GM23338 (cell line): ENCODE data around the gene GLIS2. TPM values are rescaled to one million over a fixed set of nuclear protein-coding genes. Genes with fewer than 3 reads are reported as not detected.

Experiments
- ATAC-seq: fragments of 200-7000 bp; cut with Tn5 transposase; 3 replicates; pipeline ENCODE4 v1.9.1; 2020
- DNase-seq: peaks from one replicate; pipeline ENCODE4 v3.0.0-alpha.2; 2015; ENCODE audit warnings: low spot score
- H2AFZ ChIP-seq: fragments of 200-600 bp; sonication (generic); 2 replicates; pipeline ENCODE4 v1.8.0; 2016; ENCODE audit warnings: antibody characterized with exemption, mild to moderate bottlenecking, moderate library complexity
- H3F3A ChIP-seq: fragments of 200-600 bp; sonication (generic); replicated peaks from 2 replicates; pipeline ENCODE4 v1.8.0; 2017; ENCODE audit warnings: antibody characterized with exemption, mixed run types, low read depth
- H3K27ac ChIP-seq: fragments of 200-600 bp; sonication (generic); 2 replicates; pipeline ENCODE4 v1.6.1; 2016; ENCODE audit warnings: low read depth
- H3K27me3 ChIP-seq: fragments of 200-600 bp; sonication (generic); 2 replicates; pipeline ENCODE4 v1.8.0; 2016; ENCODE audit warnings: mild to moderate bottlenecking, mixed run types, moderate library complexity; ENCODE audit not compliant: insufficient read depth
- H3K36me3 ChIP-seq: fragments of 200-600 bp; sonication (generic); 2 replicates; pipeline ENCODE4 v1.8.0; 2016; ENCODE audit warnings: mild to moderate bottlenecking; ENCODE audit not compliant: insufficient read depth
- H3K4me1 ChIP-seq: fragments of 200-600 bp; sonication (generic); 2 replicates; pipeline ENCODE4 v1.8.0; 2016; ENCODE audit warnings: mild to moderate bottlenecking, moderate library complexity; ENCODE audit not compliant: insufficient read depth
- H3K4me2 ChIP-seq: fragments of 200-600 bp; sonication (generic); 2 replicates; pipeline ENCODE4 v1.7.1; 2017; ENCODE audit warnings: mixed run types
- H3K4me3 ChIP-seq: fragments of 200-600 bp; sonication (generic); 2 replicates; pipeline ENCODE4 v1.6.1; 2016; ENCODE audit warnings: mixed run types
- H3K79me2 ChIP-seq: fragments of 200-600 bp; sonication (generic); replicated peaks from 2 replicates; pipeline ENCODE4 v1.8.0; 2017; ENCODE audit warnings: mild to moderate bottlenecking; ENCODE audit not compliant: insufficient read depth
- H3K9me2 ChIP-seq: fragments of 200-600 bp; sonication (generic); 2 replicates; pipeline ENCODE4 v1.8.0; 2017; ENCODE audit not compliant: insufficient read depth
- H4K20me1 ChIP-seq: fragments of 200-600 bp; sonication (generic); replicated peaks from 2 replicates; pipeline ENCODE4 v1.8.0; 2017; ENCODE audit warnings: mild to moderate bottlenecking; ENCODE audit not compliant: insufficient read depth
- H3K27ac Mint-ChIP-seq: 2 replicates; pipeline ENCODE4 v1.8.0; 2020; ENCODE audit warnings: inconsistent platforms, mild to moderate bottlenecking, moderate library complexity, mixed read lengths
- H3K27me3 Mint-ChIP-seq: 3 replicates; pipeline ENCODE4 v1.8.0; 2022; ENCODE audit warnings: low read depth, mild to moderate bottlenecking, moderate library complexity, mixed read lengths, inconsistent platforms; ENCODE audit not compliant: insufficient read depth, poor library complexity
- H3K36me3 Mint-ChIP-seq: 3 replicates; pipeline ENCODE4 v1.8.0; 2021; ENCODE audit warnings: low read depth, mild to moderate bottlenecking, inconsistent platforms, moderate library complexity, mixed read lengths
- H3K4me1 Mint-ChIP-seq: 3 replicates; pipeline ENCODE4 v1.8.0; 2020; ENCODE audit warnings: mild to moderate bottlenecking, inconsistent platforms, mixed read lengths
- H3K4me3 Mint-ChIP-seq: 3 replicates; pipeline ENCODE4 v1.8.0; 2021; ENCODE audit warnings: moderate library complexity, mild to moderate bottlenecking, inconsistent platforms, mixed read lengths
- H3K9me3 Mint-ChIP-seq: 3 replicates; pipeline ENCODE4 v1.8.0; 2020; ENCODE audit warnings: moderate library complexity, mild to moderate bottlenecking, inconsistent platforms, mixed read lengths
- CREB1 ChIP-seq: fragments of 250-450 bp; sonication (Bioruptor Pico); IDR thresholded peaks from 2 replicates; pipeline ENCODE4 v1.5.0; 2020; ENCODE audit warnings: low read depth, mild to moderate bottlenecking, moderate library complexity
- EZH2 ChIP-seq: fragments of 200-600 bp; sonication (generic); IDR thresholded peaks from one replicate; pipeline ENCODE4 v1.8.0; 2017; ENCODE audit warnings: antibody characterized with exemption, mild to moderate bottlenecking, low read depth; ENCODE audit not compliant: unreplicated experiment
- EZH2phosphoT487 ChIP-seq: fragments of 200-600 bp; sonication (generic); IDR thresholded peaks from one replicate; pipeline ENCODE4 v1.8.1; 2018; ENCODE audit warnings: antibody characterized with exemption; ENCODE audit not compliant: unreplicated experiment
- JUNB ChIP-seq: IDR thresholded peaks from one replicate; pipeline ENCODE4 v1.6.1; 2016; ENCODE audit warnings: antibody characterized with exemption; ENCODE audit not compliant: unreplicated experiment
- NANOG ChIP-seq: IDR thresholded peaks from 2 replicates; pipeline ENCODE4 v1.6.1; 2016; ENCODE audit warnings: antibody characterized with exemption, borderline replicate concordance
- POLR2AphosphoS5 ChIP-seq: IDR thresholded peaks from 2 replicates; pipeline ENCODE4 v1.6.1; 2016; ENCODE audit warnings: antibody characterized with exemption, low read depth
- STAT1 ChIP-seq: IDR thresholded peaks from one replicate; pipeline ENCODE4 v1.6.1; 2016; ENCODE audit warnings: antibody characterized with exemption; ENCODE audit not compliant: unreplicated experiment
- ZNF114 ChIP-seq: fragments of 250-450 bp; sonication (Bioruptor Pico); IDR thresholded peaks from 2 replicates; pipeline ENCODE4 v1.5.0; 2020; ENCODE audit warnings: mild to moderate bottlenecking, moderate library complexity
- ZNF331 ChIP-seq: fragments of 250-450 bp; sonication (Bioruptor Pico); IDR thresholded peaks from 2 replicates; pipeline ENCODE4 v1.5.0; 2020; ENCODE audit warnings: low read depth, mild to moderate bottlenecking, moderate library complexity
- polyA plus RNA-seq: library from polyadenylated mRNA; unstranded; fragments of >200 nt; fragmentation: Nextera tagmentation; extraction: Ambion mirVana; gene quantifications from 2 replicates; pipeline ENCODE4 v1.2.1, GENCODE V29; 2016
- total RNA-seq: library from RNA; depleted of rRNA; stranded (reverse); fragments of >200 nt; shearing (Covaris generic); gene quantifications from 2 replicates; pipeline ENCODE4 v1.2.3, GENCODE V29; 2014
- TF ChIP-seq, protein P1 (sequence below): fragments of 250-450 bp; sonication (Bioruptor Pico); IDR thresholded peaks from 2 replicates; pipeline ENCODE4 v1.5.0; 2020; ENCODE audit warnings: mild to moderate bottlenecking, moderate library complexity
- TF ChIP-seq, protein P2 (sequence below): IDR thresholded peaks from one replicate; pipeline ENCODE4 v1.6.1; 2018; ENCODE audit warnings: antibody characterized with exemption; ENCODE audit not compliant: unreplicated experiment
- TF ChIP-seq, protein P3 (sequence below), 2 experiments: fragments of 200-600 bp in 1 of 2; sonication (generic) in 1 of 2; conservative IDR thresholded peaks; 2 replicates each; pipeline versions ENCODE4 v1.5.1 to v1.6.1; 2016 to 2017; ENCODE audit warnings: antibody characterized with exemption in 2 of 2, low read depth in 2 of 2, mild to moderate bottlenecking in 2 of 2, moderate library complexity in 1 of 2
- TF ChIP-seq, protein P4 (sequence below): IDR thresholded peaks from 2 replicates; pipeline ENCODE4 v1.6.1; 2016; ENCODE audit warnings: antibody characterized with exemption

The GLIS2 gene
- total and polyA plus RNA-seq, 2 experiments from 2014 or later: 8.2 to 10.2 TPM

DNA sequence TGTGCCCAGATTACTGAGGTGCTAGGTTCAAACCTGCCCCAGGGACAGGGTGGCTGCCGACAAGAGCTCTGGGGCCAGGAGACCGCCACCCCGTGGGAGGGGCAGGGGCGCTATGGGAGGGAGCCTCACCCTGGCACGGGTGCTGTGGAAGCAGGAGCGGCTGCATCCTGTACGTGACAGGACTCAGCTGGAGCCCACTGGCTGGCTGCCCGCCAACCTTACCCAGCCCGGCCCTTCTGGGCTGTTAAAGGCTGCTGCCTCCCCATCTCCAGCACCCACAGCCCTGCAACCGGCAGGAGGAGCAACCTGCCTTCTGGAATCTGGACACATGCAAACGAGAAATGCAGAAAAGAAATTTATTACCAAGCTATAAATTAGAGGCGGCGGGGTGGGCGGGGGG, 24.0 kb downstream of the GLIS2 start:
- Mint-ChIP-seq H3K36me3 (peaks cover 25% of the 10 kb centered on the region), H3K9me3 (peaks cover 11% of the 10 kb centered on the region), H3K4me1 (peaks cover 2% of the 10 kb centered on the region; the same call in 1 of the 3 replicates), H3K27me3 (peaks cover 28% of the 10 kb centered on the region), H3K4me3 (no peak overlapping the region), H3K27ac (no peak overlapping the region)
- TF ChIP-seq NANOG: no peak
- TF ChIP-seq, protein P1, sequence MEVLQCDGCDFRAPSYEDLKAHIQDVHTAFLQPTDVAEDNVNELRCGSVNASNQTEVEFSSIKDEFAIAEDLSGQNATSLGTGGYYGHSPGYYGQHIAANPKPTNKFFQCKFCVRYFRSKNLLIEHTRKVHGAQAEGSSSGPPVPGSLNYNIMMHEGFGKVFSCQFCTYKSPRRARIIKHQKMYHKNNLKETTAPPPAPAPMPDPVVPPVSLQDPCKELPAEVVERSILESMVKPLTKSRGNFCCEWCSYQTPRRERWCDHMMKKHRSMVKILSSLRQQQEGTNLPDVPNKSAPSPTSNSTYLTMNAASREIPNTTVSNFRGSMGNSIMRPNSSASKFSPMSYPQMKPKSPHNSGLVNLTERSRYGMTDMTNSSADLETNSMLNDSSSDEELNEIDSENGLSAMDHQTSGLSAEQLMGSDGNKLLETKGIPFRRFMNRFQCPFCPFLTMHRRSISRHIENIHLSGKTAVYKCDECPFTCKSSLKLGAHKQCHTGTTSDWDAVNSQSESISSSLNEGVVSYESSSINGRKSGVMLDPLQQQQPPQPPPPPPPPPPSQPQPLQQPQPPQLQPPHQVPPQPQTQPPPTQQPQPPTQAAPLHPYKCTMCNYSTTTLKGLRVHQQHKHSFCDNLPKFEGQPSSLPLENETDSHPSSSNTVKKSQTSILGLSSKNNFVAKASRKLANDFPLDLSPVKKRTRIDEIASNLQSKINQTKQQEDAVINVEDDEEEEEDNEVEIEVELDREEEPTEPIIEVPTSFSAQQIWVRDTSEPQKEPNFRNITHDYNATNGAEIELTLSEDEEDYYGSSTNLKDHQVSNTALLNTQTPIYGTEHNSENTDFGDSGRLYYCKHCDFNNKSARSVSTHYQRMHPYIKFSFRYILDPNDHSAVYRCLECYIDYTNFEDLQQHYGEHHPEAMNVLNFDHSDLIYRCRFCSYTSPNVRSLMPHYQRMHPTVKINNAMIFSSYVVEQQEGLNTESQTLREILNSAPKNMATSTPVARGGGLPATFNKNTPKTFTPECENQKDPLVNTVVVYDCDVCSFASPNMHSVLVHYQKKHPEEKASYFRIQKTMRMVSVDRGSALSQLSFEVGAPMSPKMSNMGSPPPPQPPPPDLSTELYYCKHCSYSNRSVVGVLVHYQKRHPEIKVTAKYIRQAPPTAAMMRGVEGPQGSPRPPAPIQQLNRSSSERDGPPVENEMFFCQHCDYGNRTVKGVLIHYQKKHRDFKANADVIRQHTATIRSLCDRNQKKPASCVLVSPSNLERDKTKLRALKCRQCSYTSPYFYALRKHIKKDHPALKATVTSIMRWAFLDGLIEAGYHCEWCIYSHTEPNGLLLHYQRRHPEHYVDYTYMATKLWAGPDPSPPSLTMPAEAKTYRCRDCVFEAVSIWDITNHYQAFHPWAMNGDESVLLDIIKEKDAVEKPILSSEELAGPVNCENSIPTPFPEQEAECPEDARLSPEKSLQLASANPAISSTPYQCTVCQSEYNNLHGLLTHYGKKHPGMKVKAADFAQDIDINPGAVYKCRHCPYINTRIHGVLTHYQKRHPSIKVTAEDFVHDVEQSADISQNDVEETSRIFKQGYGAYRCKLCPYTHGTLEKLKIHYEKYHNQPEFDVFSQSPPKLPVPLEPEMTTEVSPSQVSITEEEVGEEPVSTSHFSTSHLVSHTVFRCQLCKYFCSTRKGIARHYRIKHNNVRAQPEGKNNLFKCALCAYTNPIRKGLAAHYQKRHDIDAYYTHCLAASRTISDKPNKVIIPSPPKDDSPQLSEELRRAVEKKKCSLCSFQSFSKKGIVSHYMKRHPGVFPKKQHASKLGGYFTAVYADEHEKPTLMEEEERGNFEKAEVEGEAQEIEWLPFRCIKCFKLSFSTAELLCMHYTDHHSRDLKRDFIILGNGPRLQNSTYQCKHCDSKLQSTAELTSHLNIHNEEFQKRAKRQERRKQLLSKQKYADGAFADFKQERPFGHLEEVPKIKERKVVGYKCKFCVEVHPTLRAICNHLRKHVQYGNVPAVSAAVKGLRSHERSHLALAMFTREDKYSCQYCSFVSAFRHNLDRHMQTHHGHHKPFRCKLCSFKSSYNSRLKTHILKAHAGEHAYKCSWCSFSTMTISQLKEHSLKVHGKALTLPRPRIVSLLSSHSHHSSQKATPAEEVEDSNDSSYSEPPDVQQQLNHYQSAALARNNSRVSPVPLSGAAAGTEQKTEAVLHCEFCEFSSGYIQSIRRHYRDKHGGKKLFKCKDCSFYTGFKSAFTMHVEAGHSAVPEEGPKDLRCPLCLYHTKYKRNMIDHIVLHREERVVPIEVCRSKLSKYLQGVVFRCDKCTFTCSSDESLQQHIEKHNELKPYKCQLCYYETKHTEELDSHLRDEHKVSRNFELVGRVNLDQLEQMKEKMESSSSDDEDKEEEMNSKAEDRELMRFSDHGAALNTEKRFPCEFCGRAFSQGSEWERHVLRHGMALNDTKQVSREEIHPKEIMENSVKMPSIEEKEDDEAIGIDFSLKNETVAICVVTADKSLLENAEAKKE (CRISPR knock-in tag): no peak
- TF ChIP-seq ZNF331 (CRISPR knock-in tag): no peak
- TF ChIP-seq POLR2AphosphoS5: no peak
- no peak for TF ChIP-seq ZNF114 (CRISPR knock-in tag)
- no peak for TF ChIP-seq EZH2
- TF ChIP-seq, protein P2, sequence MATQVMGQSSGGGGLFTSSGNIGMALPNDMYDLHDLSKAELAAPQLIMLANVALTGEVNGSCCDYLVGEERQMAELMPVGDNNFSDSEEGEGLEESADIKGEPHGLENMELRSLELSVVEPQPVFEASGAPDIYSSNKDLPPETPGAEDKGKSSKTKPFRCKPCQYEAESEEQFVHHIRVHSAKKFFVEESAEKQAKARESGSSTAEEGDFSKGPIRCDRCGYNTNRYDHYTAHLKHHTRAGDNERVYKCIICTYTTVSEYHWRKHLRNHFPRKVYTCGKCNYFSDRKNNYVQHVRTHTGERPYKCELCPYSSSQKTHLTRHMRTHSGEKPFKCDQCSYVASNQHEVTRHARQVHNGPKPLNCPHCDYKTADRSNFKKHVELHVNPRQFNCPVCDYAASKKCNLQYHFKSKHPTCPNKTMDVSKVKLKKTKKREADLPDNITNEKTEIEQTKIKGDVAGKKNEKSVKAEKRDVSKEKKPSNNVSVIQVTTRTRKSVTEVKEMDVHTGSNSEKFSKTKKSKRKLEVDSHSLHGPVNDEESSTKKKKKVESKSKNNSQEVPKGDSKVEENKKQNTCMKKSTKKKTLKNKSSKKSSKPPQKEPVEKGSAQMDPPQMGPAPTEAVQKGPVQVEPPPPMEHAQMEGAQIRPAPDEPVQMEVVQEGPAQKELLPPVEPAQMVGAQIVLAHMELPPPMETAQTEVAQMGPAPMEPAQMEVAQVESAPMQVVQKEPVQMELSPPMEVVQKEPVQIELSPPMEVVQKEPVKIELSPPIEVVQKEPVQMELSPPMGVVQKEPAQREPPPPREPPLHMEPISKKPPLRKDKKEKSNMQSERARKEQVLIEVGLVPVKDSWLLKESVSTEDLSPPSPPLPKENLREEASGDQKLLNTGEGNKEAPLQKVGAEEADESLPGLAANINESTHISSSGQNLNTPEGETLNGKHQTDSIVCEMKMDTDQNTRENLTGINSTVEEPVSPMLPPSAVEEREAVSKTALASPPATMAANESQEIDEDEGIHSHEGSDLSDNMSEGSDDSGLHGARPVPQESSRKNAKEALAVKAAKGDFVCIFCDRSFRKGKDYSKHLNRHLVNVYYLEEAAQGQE: no peak
- TF ChIP-seq, protein P3, sequence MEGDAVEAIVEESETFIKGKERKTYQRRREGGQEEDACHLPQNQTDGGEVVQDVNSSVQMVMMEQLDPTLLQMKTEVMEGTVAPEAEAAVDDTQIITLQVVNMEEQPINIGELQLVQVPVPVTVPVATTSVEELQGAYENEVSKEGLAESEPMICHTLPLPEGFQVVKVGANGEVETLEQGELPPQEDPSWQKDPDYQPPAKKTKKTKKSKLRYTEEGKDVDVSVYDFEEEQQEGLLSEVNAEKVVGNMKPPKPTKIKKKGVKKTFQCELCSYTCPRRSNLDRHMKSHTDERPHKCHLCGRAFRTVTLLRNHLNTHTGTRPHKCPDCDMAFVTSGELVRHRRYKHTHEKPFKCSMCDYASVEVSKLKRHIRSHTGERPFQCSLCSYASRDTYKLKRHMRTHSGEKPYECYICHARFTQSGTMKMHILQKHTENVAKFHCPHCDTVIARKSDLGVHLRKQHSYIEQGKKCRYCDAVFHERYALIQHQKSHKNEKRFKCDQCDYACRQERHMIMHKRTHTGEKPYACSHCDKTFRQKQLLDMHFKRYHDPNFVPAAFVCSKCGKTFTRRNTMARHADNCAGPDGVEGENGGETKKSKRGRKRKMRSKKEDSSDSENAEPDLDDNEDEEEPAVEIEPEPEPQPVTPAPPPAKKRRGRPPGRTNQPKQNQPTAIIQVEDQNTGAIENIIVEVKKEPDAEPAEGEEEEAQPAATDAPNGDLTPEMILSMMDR (conservative IDR thresholded peaks at IDR 0.05; ENCODE audit: low read depth in 2 of 2): no peak
- TF ChIP-seq, protein P4, sequence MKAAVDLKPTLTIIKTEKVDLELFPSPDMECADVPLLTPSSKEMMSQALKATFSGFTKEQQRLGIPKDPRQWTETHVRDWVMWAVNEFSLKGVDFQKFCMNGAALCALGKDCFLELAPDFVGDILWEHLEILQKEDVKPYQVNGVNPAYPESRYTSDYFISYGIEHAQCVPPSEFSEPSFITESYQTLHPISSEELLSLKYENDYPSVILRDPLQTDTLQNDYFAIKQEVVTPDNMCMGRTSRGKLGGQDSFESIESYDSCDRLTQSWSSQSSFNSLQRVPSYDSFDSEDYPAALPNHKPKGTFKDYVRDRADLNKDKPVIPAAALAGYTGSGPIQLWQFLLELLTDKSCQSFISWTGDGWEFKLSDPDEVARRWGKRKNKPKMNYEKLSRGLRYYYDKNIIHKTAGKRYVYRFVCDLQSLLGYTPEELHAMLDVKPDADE: no peak
- no peak for TF ChIP-seq STAT1
- no peak for TF ChIP-seq EZH2phosphoT487
- TF ChIP-seq CREB1 (CRISPR knock-in tag): no peak
- no peak for TF ChIP-seq JUNB
- no peak for ATAC-seq
- no peak for DNase-seq
- peaks cover 25% of the 10 kb centered on the region for H3K79me2 ChIP-seq
- H3F3A ChIP-seq: peaks cover 30% of the 10 kb centered on the region; the same call in 1 of the 2 replicates
- no peak overlapping the region for H3K4me3 ChIP-seq
- no peaks in the 10 kb centered on the region for H3K4me1 ChIP-seq
- peaks cover 25% of the 10 kb centered on the region for H4K20me1 ChIP-seq
- no peak overlapping the region for H2AFZ ChIP-seq
- no peak overlapping the region for H3K4me2 ChIP-seq
- peak overlapping the region; percentile 66; the same call in 1 of the 2 replicates for H3K27ac ChIP-seq
- H3K9me2 ChIP-seq: no peaks in the 10 kb centered on the region
- no peaks in the 10 kb centered on the region; the same call in 1 of the 2 replicates for H3K36me3 ChIP-seq
- H3K27me3 ChIP-seq: no peaks in the 10 kb centered on the region
